DND-41 (cell line): ENCODE data around the gene SDCCAG8.

Experiments
- ATAC-seq: fragments of 200-7000 bp; cut with Tn5 transposase; 3 replicates; pipeline ENCODE4 v1.9.1; 2021; ENCODE audit warnings: low read depth; ENCODE audit not compliant: insufficient read depth
- DNase-seq: peaks from one replicate; pipeline ENCODE4 v3.0.0-alpha.2; 2020
- H2AFZ ChIP-seq: 2 replicates; pipeline ENCODE4 v1.6.0; 2012; ENCODE audit warnings: low read depth, low read length
- H3K27ac ChIP-seq: 2 replicates; pipeline ENCODE4 v1.5.1; 2012; ENCODE audit warnings: low read length, inconsistent platforms
- H3K27me3 ChIP-seq: fragments of 200-600 bp; sonication (generic); 2 replicates; pipeline ENCODE4 v1.6.0; 2012; ENCODE audit warnings: low read length, mild to moderate bottlenecking, inconsistent platforms; ENCODE audit not compliant: insufficient read depth, poor library complexity
- H3K36me3 ChIP-seq: 2 replicates; pipeline ENCODE4 v1.5.1; 2012; ENCODE audit warnings: low read length, inconsistent platforms; ENCODE audit not compliant: insufficient read depth
- H3K4me1 ChIP-seq: 2 replicates; pipeline ENCODE4 v1.5.1; 2012; ENCODE audit warnings: mild to moderate bottlenecking, low read length; ENCODE audit not compliant: insufficient read depth
- H3K4me2 ChIP-seq: 2 replicates; pipeline ENCODE4 v1.6.0; 2012; ENCODE audit warnings: mild to moderate bottlenecking, moderate library complexity, low read length, inconsistent platforms; ENCODE audit not compliant: insufficient read depth
- H3K4me3 ChIP-seq, 2 experiments: fragments of 200-600 bp in 1 of 2; shearing (Covaris generic) in 1 of 2; 2 replicates each; pipeline ENCODE4 v1.5.1; 2012 to 2016; ENCODE audit warnings: inconsistent platforms in 2 of 2, low read length in 2 of 2, mild to moderate bottlenecking in 2 of 2, low read depth in 1 of 2, moderate library complexity in 1 of 2
- H3K79me2 ChIP-seq: 2 replicates; pipeline ENCODE4 v1.6.0; 2012; ENCODE audit warnings: low read length, inconsistent platforms; ENCODE audit not compliant: insufficient read depth
- H3K9ac ChIP-seq: 2 replicates; pipeline ENCODE4 v1.6.0; 2012; ENCODE audit warnings: low read depth, mild to moderate bottlenecking, inconsistent platforms, low read length, moderate library complexity
- H3K9me3 ChIP-seq: 2 replicates; pipeline ENCODE4 v1.5.1; 2012; ENCODE audit warnings: low read length, moderate library complexity, mild to moderate bottlenecking, inconsistent platforms; ENCODE audit not compliant: insufficient read depth, severe bottlenecking
- H4K20me1 ChIP-seq: 2 replicates; pipeline ENCODE4 v1.6.0; 2012; ENCODE audit warnings: low read length; ENCODE audit not compliant: insufficient read depth
- CTCF ChIP-seq: IDR thresholded peaks from 2 replicates; pipeline ENCODE4 v1.5.1; 2012; ENCODE audit warnings: borderline replicate concordance, low read length, moderate library complexity, mild to moderate bottlenecking; ENCODE audit not compliant: poor library complexity, severe bottlenecking; ENCODE audit errors: extremely low read depth
- EZH2 ChIP-seq: IDR thresholded peaks from 3 replicates; pipeline ENCODE4 v1.6.1; 2012; ENCODE audit warnings: borderline replicate concordance, low read depth, mild to moderate bottlenecking, moderate library complexity, low read length, inconsistent platforms; ENCODE audit not compliant: severe bottlenecking

SDCCAG8 gene

GRCh38 chr1:243390162-243390791 is 134.4 kb downstream of the SDCCAG8 start:
- ATAC-seq (peak; percentile 7; the same call in 1 of the 3 replicates), DNase-seq (no peak)
- Histone ChIP-seq H3K4me3 (no peak overlapping the region), H3K27ac (no peak overlapping the region), H3K4me2 (no peak overlapping the region), H3K9me3 (no peaks in the 10 kb centered on the region), H3K36me3 (no peaks in the 10 kb centered on the region), H3K27me3 (no peaks in the 10 kb centered on the region), H3K79me2 (no peaks in the 10 kb centered on the region), H3K4me1 (no peaks in the 10 kb centered on the region), H4K20me1 (no peaks in the 10 kb centered on the region), H3K9ac (no peak overlapping the region), H2AFZ (no peak overlapping the region)
- TF ChIP-seq EZH2 (no peak), CTCF (no peak)

GRCh38 chr1:243391355-243391754 is 135.5 kb downstream of the SDCCAG8 start:
- Histone ChIP-seq H3K4me2 (no peak overlapping the region), H3K27ac (no peak overlapping the region), H2AFZ (no peak overlapping the region), H3K9ac (no peak overlapping the region), H3K9me3 (no peaks in the 10 kb centered on the region), H3K4me3 (no peak overlapping the region), H3K4me1 (no peaks in the 10 kb centered on the region), H4K20me1 (no peaks in the 10 kb centered on the region), H3K27me3 (no peaks in the 10 kb centered on the region), H3K79me2 (no peaks in the 10 kb centered on the region), H3K36me3 (no peaks in the 10 kb centered on the region)
- no peak for DNase-seq
- TF ChIP-seq CTCF (no peak), EZH2 (no peak)
- ATAC-seq, result no peak

GRCh38 chr1:243393096-243393495 is 137.3 kb downstream of the SDCCAG8 start:
- Histone ChIP-seq H3K27ac (no peak overlapping the region), H3K4me1 (no peaks in the 10 kb centered on the region), H3K27me3 (no peaks in the 10 kb centered on the region), H4K20me1 (no peaks in the 10 kb centered on the region), H3K36me3 (no peaks in the 10 kb centered on the region), H3K4me2 (no peak overlapping the region), H3K79me2 (no peaks in the 10 kb centered on the region), H3K9me3 (no peaks in the 10 kb centered on the region), H3K4me3 (no peak overlapping the region), H2AFZ (no peak overlapping the region), H3K9ac (no peak overlapping the region)
- DNase-seq, result no peak
- no peak for TF ChIP-seq EZH2
- TF ChIP-seq CTCF, result no peak
- no peak for ATAC-seq
